Peyer's patch (tissue), 4 donors: ENCODE results near the gene HRH3.

Experiments
- CTCF ChIP-seq, 6 experiments: fragments of 450-650 bp in 4 of 6; fragments of 200-600 bp in 2 of 6; sonication (generic) in 1 of 6; IDR thresholded peaks; one replicate each; pipeline ENCODE4 v1.5.1; 2017 to 2019; ENCODE audit warnings: antibody characterized with exemption in 6 of 6, mild to moderate bottlenecking in 3 of 6, moderate library complexity in 1 of 6
- POLR2A ChIP-seq, 2 donors: fragments of 450-650 bp; IDR thresholded peaks; one replicate each; pipeline ENCODE4 v1.5.1; 2017; ENCODE audit warnings: antibody characterized with exemption in 2 of 2, mild to moderate bottlenecking in 2 of 2, moderate library complexity in 2 of 2

- TF ChIP-seq CTCF (IDR thresholded peaks at IDR 0.05) = no peak
- no peak for TF ChIP-seq POLR2A (IDR thresholded peaks at IDR 0.05)
These were observed 732 bp downstream of the HRH3 start for GRCh38 chr20:62219101-62219991.
